HL-60 (cell line): ENCODE measurements around the gene WDR55.
"Not testable (repeated sequence)": the region's sequence is repeated elsewhere in the genome, so short reads cannot be mapped to it uniquely, and the experiment has no call there.

Experiments
- DNase-seq, 2 experiments: peaks; one replicate each; pipeline ENCODE4 v3.0.0-alpha.2; 2010 to 2020; ENCODE audit warnings: low read depth in 1 of 2, low spot score in 1 of 2
- H3K27ac ChIP-seq: fragments of 250-450 bp; sonication (Bioruptor Pico); replicated peaks from 2 replicates; pipeline ENCODE4 v1.5.1; 2020; ENCODE audit warnings: mild to moderate bottlenecking, moderate library complexity
- H3K27me3 ChIP-seq: fragments of 250-450 bp; sonication (Bioruptor Pico); 2 replicates; pipeline ENCODE4 v1.5.1; 2021; ENCODE audit warnings: mild to moderate bottlenecking, moderate library complexity; ENCODE audit not compliant: insufficient read depth, poor library complexity, severe bottlenecking
- H3K4me3 ChIP-seq: replicated peaks from 2 replicates; pipeline ENCODE4 v1.5.1; 2011; ENCODE audit warnings: mild to moderate bottlenecking, control low read depth, low read length; ENCODE audit not compliant: insufficient read depth
- CTCF ChIP-seq: IDR thresholded peaks from one replicate; pipeline ENCODE4 v1.5.1; 2011; ENCODE audit warnings: low read length, control low read depth, inconsistent platforms; ENCODE audit not compliant: insufficient read depth
- GABPA ChIP-seq: IDR thresholded peaks from 2 replicates; pipeline ENCODE4 v1.6.1; 2012; ENCODE audit warnings: low read depth
- POLR2AphosphoS5 ChIP-seq: IDR thresholded peaks from 2 replicates; pipeline ENCODE4 v1.6.1; 2012; ENCODE audit warnings: low read depth
- REST ChIP-seq: IDR thresholded peaks from 2 replicates; pipeline ENCODE4 v1.6.1; 2012; ENCODE audit warnings: low read depth; ENCODE audit not compliant: insufficient replicate concordance
- SPI1 ChIP-seq: IDR thresholded peaks from 2 replicates; pipeline ENCODE4 v1.6.1; 2012; ENCODE audit warnings: low read depth, mild to moderate bottlenecking, borderline replicate concordance
- long read RNA-seq: library from polyadenylated mRNA; unstranded; transcript quantifications from one replicate; pipeline ENCODE4 v2.0.0, GENCODE V29; 2020

WDR55 gene
- long read RNA-seq, full-length matches to known transcripts, result 152 of 226 reads
- long read RNA-seq, partial matches to known transcripts, result 6 of 226 reads
- long read RNA-seq, other reads (novel, unspliced or antisense), result 68 of 226 reads

- Histone ChIP-seq H3K4me3 (peak within 1 kb of the TSS; percentile 87), H3K27me3 (no peaks in the 10 kb centered on the region), H3K27ac (peak within 1 kb of the TSS; percentile 80)
- TF ChIP-seq SPI1 (peak; percentile 54; the same call in 1 of the 2 replicates), POLR2AphosphoS5 (peak; percentile 68; the same call in 1 of the 2 replicates), CTCF (no peak), GABPA (peak; percentile 90)
- peak; percentile 90 to 99 for DNase-seq
Measured at GRCh38 chr5:140664359-140665119, at the start of gene WDR55. Gene WDR55, plus strand, starts transcription at chr5:140664904. Its CDS starts 9 bp downstream, at chr5:140664913.

DNA sequence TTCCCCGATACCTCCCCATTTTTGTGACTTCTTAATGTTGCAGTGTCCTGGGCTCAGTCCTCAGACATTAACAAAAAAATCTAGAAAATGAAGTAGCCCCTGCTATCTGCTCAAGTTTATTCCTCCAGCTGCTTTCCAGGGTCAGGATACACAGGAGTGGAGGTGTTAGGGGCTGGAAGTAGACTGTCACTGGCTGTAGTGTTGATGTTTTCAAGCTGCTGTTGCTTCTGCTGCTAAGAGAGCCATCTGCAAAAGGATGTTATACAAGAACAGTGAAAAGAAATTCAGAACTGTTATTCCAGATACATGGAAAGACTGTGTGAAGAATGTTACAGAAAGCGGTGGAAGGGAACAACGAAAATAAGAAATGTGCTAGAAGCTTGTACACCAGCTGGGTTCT, 42.4 kb upstream of the WDR55 start:
- TF ChIP-seq POLR2AphosphoS5, result no peak
- TF ChIP-seq GABPA, result no peak
- no peak for TF ChIP-seq SPI1
- TF ChIP-seq REST, result no peak
- no peak for TF ChIP-seq CTCF
- DNase-seq, result no peak
- no peaks in the 10 kb centered on the region for H3K27me3 ChIP-seq
- H3K4me3 ChIP-seq, result no peak overlapping the region
- H3K27ac ChIP-seq, result no peak overlapping the region

DNA sequence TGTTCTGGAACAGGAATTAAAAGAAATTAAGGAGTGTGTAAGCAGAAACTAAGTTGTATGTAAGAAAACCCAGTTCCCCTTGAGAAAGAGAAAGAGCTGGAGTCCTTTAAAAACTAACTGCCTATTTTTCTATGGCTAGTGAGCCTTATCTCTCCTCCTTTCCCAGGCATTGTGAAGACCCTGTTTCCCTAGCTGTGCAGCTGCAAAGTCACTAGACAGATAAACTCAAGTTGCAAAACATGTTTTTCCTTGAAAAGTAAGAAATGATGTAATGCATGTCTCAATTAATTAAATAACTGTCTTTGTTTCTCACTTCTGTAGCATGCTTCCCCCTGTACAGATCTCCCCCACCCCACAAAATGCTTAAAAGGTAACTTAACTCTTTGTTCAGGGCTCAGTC, 41.6 kb upstream of the WDR55 start:
- H3K27me3 ChIP-seq, H3K27ac ChIP-seq, DNase-seq, H3K4me3 ChIP-seq: not testable (repeated sequence)

DNA sequence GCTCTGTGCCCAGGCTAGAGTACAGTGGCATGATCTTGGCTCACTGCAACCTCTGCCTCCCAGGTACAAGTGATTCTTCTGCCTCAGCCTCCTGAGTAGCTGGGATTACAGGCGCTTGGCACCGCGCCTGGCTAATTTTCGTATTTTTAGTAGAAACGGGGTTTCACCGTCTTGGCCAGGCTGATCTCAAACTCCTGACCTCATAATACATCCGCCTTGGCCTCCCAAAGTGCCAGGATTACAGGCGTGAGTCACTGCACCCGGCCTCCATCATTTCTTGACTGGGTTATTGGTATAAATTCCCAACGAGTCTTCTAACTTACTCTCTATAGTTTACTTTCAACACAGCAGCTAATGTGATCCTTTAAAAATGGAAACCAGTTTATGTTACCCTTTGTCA, 39.8 kb upstream of the WDR55 start:
- H3K27ac ChIP-seq, DNase-seq, H3K27me3 ChIP-seq, H3K4me3 ChIP-seq: not testable (repeated sequence)

DNA sequence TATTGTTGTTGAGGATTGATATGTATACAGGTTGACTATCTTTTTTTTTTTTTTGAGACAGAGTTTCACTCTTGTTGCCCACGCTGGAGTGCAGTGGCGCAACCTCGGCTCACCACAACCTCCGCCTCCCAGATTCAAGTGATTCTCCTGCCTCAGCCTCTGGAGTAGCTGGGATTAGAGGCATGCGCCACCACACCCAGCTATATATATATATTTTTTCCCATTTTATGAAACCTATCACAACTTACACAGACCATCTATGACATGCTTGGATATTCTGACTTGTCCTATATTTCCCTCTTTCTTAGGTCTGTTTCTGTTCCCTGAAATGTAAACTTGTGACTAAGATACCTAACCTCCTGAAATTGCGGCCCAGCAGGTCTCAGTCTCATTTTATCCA, 36.7 kb upstream of the WDR55 start:
- H3K4me3 ChIP-seq, result no peak overlapping the region
- no peaks in the 10 kb centered on the region for H3K27me3 ChIP-seq
- H3K27ac ChIP-seq, result no peak overlapping the region
- DNase-seq, result no peak
- TF ChIP-seq REST, result no peak
